Epidermal melanocyte (primary cell): ENCODE measurements around the gene MALT1.
"Not testable (repeated sequence)": the region's sequence is repeated elsewhere in the genome, so short reads cannot be mapped to it uniquely, and the experiment has no call there.

ENCODE experiments used
- DNase-seq: peaks from one replicate; pipeline ENCODE4 v3.0.0; 2011; ENCODE audit warnings: low spot score; ENCODE audit not compliant: insufficient read length

The MALT1 gene

DNA sequence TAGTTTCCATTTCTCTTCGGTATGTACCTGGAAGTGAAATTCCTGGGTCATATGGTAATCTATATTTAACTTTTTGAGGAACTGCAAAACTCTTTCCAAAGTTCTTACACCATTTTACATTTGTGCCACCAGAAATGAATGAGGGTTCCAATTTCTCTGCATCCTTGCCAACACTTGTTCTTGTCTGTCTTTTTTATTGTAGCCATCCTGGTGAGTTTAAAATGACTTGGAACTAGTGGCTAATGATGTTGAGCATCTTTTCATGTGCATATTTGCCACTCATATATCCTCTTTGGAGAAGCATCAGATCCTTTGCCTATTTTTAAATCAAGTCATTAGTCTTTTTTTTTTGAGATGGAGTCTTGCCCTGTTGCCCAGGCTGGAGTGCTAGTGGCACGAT, 59.4 kb downstream of the MALT1 start:
- no peak for DNase-seq

DNA sequence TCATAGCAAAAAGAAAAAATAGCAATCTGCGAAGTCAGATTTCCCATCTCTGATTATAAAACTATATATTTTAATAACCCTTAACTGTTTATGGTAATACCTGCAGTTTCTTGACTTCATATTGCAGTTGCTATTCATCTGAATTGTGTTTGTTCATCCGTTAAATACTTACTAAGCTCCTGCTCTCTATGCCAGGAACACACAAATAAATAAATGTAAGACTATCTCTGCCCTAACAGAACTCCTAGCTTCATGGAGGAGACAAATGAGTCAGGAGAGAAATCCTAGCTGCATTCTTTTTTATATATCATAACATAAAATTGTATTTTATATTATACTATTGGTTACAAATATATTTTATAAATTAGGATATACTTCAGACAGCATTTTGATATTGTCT, 61.2 kb downstream of the MALT1 start:
- no peak for DNase-seq

DNA sequence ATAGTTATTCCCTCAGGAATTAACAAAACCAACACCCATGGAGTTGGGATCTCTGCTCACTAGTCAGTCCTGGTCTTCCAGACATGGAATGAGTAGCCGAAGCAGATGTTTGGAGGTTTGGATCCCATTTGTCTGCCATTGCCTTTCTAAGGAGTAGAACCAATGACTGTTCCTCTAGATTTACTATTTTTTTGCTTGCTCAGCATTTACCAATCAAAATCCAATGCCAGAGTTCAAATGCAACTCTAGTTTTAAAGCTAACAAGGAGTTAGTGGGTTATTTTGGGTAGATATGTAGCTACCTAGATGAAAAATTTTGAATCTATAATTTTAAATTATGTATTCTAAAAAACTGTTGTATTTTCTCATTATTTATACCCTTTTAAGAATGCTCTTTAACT, 62.6 kb downstream of the MALT1 start:
- DNase-seq = no peak

DNA sequence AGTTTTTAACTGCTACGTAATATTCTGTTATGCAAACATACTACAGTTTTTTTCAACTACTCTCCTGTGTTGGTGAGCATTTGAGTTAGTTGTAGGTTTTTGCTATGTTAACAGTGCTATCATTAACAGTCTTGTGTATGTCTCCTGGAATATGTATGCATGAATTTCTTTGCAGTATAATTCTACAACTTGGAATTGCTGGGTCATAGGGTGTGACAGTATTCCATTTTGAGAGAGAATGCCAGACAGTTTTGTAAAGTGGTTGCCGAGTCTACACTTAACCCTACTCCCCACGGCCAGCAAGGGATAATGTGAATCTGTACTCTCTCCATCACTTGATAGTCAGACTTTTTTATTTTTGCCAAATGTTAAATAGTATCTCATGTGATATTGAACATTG, 67.1 kb downstream of the MALT1 start:
- no peak for DNase-seq

DNA sequence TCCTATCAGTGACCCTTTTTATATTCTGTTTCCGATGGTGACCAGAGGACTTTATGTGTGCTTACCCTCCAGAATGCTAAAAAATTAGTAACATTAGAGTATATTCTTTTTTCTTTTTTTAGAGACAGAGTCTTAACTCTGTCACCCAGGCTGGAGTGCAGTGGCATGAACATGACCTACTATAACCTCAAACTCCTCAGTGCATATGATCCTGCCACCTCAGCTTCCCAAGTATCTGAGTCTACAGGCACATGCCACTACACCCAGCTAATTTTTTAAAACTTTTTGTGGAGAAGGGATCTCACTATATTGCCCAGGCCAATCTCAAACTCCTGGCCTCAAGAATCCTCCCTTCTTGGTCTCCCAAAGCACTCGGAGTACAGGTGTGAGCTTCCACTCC, 74.6 kb downstream of the MALT1 start:
- no peak for DNase-seq

DNA sequence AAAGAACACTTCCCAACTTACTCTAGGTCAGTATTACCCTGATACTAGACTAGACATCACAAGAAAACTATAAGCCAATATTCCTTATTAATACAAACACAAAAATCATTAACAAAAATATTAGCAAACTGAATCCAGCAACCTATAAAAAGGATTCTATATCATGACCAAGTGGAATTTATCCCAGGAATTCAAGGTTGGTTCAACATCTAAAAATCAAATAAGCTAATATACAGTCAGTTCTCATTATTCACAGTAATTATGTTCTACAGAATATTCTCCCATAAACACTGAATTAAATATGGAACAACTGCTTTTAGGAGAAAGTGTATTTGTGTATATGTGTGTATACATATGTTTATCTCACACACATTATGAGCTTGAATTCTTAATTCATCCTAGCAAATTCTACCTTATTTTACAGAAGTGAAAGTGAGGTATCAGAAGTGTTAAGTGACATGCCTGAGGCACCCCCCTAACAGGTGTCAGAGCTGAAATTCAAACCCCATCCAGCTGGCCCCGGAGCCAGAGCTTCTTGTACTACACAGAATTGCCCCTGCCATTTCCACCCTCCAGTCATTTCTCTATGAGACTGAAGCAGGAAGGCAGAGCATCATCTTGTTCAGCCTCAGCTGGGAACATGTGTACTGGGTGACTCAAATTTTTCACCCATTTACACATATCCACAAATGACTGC, 77.8 kb downstream of the MALT1 start:
- no peak for DNase-seq

DNA sequence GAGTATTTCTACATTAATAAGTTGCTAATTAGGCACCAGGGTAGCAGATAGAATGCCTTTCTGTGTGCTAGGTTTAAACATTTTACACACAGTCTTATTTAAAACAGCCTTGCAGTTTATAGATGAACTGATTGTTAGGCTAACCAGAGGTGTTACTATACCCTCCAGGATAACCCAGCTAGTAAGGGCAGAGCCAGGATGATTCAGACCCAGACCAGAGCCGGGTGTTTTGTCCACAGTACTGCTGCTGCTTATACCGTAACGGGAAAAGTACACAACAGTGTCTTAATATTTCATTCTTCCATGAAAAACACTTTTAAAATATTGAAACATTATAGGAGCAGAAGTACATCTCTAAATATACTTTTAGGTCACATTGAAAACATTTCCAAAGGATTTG, 82.7 kb downstream of the MALT1 start:
- no peak for DNase-seq

DNA sequence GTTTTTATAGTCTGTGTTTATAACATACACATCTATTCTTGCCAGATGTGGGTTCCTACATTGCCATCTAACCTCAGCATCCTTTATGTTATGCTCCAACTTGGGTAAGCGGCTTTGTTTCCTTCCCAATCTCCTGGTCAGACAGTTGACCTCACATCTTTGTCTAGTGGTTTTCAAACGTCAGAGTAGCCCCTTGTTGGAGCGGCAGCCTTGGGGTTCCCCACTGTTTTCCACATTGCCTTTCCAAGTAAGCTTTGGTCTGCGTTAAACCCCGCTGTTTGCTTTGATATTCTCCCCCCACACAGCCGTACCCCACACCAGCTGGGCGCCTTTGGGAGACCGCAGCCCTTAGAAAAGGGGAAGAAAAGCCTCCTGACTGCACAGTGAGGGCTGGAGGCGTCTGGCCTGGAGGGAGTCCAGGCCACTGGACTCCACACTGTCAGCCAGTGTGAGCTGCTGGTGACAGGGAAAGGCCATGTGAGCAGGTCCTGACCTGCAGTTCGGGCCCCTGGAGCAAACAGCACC, 83.3 kb downstream of the MALT1 start:
- DNase-seq = no peak

DNA sequence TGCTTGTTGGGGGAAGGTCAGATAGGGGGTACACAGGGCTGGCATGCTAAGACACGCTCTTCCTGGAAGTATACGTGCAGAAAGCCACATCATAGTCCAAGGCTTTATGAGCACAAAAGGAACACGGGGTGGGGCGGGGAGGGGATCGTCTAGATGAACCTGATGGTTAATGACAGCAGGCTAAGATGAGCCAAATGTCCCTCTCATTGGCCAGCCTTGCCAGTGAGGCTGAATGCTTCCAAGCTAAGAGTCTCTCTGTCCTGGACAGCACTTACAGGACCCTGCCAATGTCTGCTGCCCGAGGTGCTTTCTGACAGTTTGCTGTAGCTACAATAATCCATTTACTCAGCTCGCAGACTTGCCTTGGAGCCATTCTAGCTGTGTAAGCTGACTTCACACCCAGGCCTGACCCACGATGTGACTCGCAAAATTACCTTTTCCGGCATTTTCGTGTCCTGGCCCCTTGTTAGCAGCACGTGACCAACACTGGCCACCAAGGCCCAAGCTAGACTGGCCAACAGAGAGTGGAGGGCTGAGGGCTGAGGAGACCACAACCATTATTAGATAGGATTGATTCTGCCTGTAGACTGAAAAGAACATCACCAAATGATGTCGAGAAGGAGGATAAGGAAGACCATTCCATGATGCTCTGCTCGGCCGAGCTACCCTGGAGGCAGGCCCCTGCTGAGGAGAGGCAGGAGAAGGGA, 84.2 kb downstream of the MALT1 start:
- DNase-seq = no peak

DNA sequence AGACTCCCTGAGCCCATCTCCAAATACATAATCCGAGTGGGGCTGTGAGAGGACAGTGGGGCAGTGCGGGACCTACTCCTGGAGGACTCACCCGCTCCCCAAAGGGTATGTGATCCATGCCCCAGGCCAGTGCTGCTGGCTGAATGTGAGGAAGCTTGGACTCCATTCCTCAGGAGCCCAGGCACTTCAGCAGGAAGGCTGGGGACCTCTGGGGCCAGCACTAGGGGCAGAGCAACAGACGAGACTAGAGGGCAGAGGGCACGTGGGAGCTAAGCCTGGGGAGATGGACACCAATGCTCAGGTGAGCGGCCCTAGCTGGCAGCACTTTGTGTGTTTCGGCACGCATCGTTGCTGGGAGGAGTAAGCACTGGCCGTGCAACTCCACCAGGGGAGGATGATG, 84.9 kb downstream of the MALT1 start:
- no peak for DNase-seq

DNA sequence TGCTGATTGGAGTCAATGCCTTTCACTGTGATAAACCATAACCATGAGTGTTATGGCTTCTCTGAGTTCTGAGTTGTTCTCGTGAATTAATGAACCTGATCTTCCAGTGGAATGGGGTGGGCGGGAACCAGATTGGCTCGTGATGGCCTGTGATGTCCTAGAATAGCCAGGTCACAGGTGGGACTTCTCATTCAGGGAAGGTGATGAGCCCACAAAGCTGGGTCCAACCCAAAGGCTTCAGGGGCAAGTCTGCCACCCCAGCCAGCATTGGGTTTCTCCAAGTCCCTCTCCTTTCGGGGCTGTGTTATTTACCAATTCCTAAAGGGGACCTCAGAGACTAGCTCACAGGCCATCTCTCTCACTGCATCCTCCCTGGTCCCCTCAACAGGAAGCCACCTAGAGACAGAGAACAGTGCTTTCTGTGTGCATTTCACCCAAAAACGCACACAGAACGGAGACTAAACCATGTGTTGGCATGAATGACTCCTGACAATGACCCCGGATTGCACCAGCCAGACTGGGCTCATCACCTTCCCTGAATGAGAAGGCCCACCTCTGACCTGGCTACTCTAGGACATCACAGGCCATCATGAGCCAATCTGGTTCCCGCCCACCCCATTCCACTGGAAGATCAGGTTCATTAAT, 85.5 kb downstream of the MALT1 start:
- no peak for DNase-seq

DNA sequence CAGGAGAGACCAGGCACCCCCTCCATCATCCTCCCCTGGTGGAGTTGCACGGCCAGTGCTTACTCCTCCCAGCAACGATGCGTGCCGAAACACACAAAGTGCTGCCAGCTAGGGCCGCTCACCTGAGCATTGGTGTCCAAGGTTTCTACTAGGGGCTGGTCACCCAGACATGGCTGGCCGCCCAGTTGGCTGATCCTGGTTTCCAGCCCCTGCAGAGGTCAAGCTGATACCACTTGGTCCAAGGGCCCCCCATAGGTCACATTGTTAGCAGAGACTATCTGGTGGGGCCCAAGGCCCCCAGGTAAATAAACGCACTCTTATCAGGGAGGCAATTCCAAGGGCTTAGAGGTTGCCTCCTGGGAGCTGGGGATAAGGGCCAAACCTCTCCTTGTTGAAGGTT, 86.1 kb downstream of the MALT1 start:
- DNase-seq = not testable (repeated sequence)

DNA sequence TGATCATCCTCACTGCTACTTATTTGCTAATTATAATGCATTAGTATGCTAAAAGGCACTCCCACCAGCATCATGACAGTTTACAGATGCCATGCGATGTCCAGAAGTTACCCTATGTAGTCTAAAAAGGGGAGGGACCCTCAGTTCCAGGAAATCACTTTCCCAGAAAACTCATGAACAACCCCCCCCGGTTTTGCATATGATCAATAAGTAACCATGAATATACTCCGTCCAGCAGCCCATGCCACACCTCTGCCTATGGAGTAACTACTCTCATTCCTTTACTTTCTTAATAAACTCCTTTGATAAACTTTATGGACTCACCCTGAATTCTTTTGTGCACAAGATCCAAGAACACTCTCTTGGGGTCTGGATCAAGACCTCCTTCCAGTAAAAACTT, 86.8 kb downstream of the MALT1 start:
- no peak for DNase-seq

DNA sequence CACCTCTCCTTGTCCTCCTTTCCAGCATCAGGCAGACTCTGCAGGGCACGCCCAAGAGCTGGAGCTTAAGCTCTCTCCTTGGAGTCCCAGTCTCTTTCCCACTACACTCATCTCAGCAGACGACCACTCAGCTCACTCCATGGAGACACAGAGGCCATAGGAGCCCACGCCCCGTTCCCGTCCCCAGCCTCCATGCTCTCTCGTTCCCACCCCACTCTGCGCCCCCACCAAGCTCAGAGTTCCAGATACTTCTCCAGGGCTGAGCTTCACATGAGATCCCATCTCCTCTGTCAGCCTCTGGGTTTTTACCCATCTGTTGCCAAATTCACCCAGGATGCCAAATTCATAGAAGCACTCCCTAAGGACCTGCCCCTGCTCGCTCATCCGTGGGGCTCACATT, 87.3 kb downstream of the MALT1 start:
- no peak for DNase-seq

DNA sequence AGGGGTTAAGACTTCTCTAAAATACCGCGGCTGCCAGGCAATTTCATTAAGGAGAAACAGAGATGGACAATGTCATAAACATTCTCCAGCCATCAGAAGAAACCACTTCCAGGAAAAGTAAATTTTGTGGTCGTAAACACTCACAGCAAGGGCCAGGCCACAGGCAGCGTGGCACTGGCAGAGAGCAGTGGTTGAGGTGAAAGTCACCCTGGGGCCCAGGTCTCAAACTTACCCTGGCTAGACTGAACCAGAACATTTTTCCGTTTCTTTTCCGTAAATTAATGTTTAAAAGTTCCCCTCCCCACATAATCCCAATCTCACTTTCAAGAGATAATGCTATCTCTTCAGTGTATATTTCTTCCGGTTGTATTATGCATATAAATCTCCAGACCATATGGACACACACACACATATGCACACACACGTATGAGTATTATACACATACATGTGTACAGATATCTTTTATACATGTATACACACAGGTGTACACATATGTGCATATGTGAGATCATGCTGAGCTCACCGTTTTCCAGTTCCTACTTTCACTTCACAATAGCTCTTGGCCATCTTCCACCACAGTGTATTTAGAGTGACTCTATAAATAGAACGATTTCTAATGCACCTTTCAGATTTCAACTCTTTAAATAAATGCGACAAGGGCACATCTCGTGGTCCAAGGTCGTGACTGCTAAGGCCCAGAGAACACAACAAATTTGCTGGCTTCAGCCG, 90.1 kb downstream of the MALT1 start:
- no peak for DNase-seq

DNA sequence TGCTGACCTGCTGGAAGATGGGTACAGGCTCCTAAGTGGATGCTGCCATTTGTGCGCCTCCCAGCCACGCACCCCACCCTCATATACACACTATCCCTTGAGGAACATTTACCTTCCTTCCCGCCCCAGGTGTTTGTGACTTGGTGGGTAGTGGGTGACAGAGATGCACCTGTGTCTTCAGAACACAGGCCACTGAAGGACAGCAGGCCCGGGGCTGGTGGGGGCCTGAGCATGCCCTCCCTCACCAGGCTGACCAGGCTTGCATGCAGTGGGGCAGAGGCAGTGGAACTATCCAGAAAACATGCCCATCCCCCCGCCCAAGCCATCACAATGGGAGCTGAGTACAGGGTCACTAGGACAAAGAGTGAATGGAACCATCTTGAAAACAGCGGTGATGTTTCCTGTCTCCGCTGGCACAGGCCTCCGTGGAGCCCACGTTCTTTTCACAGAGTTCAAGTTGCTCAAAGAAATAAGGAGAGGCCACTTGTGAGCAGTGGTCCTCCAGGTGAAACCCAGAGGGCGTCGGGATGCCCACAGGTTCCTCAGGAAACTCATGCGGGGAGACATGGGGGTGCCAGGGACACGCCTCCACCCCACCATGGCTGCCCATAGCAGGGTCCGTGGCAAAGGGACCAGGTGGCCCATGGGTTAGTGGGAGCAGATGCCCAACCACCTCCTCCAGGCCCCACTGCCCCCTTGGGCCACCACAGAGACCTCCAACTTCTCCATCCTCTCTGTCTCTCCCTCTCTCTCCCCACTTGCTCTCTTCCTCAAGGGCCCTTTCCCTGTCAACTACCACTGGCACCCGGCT, 90.9 kb downstream of the MALT1 start:
- no peak for DNase-seq

DNA sequence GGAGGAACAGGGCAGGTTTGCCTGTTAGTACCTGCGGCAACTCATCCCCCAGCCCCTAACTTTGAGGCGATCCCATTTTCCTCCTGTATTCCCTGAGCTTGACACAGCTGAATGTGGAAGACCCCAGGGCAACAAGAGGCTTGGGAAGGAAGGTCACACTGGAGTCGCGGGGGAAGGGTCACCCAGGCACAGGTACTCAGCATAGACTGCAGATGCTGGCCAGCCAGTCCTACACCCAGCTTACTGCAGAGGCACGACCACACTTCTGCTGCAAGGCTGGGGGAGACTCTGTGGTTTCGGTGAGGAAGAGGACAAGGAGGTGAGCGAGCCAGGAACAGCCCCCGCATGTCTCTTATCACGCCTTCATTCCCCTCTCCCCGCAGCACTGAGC, 91.5 kb downstream of the MALT1 start:
- no peak for DNase-seq

DNA sequence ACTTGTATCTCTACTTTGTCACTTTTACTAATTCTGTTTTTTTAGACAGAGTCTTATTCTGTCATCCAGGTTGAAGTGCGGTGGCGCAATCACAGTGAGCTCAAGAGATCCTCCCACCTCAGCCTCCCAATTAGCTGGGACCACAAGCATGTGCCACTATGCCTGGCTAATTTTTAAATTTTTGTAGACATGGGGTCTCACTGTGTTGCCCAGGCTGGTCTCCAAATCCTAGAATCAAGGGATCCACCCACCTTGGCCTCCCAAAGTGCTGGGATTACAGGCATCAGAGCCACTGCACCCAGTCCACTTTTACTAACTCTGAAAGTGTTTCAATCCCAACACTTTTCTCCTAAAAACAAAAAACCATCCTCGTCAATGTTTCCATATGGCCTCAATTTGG, 94.9 kb downstream of the MALT1 start:
- DNase-seq = no peak

DNA sequence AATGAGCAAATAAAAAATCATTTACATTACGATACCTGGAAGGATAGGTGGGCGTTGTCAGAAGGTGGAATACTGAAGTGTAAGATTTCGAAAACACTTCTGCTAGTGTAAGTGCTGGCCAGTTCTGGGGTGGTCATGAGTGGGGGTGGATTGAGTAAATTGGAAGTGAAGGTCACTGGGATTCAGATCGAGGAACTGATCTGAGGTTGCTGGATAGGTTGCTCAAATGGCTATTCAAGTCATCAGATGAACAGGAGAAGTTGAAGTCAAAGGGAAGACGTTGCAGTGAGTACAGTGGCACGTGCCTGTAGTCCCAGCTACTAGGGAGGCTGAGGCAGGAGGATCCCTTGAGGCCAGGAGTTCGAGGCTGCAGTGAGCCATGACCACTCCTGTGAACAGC, 95.7 kb downstream of the MALT1 start:
- no peak for DNase-seq

DNA sequence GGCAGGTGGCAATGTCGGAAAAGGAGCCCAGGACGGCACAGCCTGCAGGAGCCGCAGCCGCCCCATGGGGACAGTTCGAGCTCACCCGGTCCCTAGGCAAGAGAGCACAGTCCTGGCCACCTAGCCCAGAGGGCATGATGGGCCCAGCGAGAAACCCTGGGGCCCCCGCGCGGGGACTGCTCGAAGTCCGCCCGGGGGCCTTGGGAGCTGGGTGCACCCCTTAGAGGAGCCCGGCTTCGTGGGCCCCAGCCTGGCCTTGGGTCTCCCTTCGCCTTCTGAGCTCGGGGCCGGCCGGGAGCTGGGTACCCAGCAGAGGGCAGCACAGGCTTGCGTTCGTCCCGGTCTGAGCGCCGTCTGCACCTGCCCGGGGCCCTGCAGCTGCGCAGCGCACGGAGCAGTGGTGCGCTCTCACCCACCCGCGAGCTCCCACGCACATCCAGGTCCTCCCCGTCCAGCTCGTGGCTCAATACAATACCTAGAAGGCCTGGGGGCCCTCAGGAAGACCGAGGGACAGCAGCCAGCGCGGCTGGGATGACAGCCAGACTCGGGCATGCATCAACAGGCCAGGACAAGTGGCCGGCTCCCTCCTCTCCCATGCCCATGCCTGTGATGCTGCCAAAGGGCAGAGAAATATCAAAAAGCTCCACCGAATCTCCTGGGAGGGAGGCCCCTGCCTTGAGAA, 97.2 kb downstream of the MALT1 start:
- peak; percentile 62 for DNase-seq

DNA sequence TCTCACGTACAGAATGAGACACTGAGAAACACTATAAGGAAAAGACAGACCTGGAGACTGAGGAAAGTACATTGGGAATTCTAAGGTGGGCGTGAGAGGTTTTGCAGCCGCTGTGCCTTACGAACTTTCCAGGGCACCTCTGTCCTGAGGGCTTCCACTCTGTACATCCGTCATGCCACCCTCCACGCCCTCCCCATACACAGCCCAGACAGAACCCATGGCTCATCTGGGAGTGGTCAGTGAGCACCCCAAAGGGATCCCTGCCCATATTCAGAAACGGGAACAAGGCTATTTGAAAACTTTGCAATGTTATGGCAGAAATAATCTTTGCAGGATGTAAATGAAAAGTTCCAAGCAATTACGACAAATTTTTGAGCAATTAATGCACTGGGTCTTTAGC, 98.1 kb downstream of the MALT1 start:
- DNase-seq = no peak
